Measurements from ENCODE around the gene RUFY4.

RUFY4 gene

DNA sequence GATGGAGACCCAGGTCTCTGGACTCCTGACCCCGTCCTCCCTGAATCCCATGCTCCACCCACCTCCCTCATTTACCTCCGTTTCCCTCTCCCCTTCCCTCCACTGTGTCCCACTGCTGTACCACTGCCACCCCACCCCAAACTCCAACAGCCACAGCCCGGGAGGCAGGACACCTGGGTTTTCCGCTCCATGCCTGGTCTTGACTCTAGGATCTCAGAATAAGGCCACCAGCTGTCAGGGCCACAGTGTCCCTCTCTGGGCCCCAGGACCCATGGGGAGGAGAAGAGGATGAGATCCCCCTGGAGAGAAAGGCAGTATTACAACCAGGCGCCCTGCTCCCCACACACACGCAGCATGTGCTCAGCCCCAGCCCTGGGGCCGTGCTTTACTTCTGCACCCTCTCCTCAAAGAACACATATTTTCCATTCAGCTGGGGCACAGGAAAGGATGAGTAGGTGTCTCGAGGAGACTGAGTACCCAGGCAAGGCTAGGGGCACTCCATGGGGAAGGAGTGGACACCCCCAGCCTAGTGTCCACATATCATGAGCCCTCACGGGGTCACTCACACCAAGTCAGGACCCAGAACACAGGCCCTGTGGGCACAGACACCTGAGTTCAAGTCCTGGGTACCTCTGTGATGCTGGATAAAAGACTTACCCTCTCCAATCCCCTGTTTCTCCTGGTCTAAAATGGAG is 700 bp downstream of the RUFY4 start:
- Histone ChIP-seq H3K9me2 (ENCODE audit: low read depth, low read length) (no peaks in the 10 kb centered on the region), H3K36me3 (ENCODE audit: insufficient read depth, low read length) (no peaks in the 10 kb centered on the region), H3K4me1 (ENCODE audit: insufficient read depth, low read length, severe bottlenecking) (no peaks in the 10 kb centered on the region), H3K79me2 (ENCODE audit: insufficient read depth, low read length) (no peaks in the 10 kb centered on the region), H3F3A (ENCODE audit: insufficient read depth, low read length) (no peaks in the 10 kb centered on the region), H3K9ac (ENCODE audit: low read length) (no peak overlapping the region), H4K20me1 (ENCODE audit: insufficient read depth, low read length) (no peaks in the 10 kb centered on the region), H3K4me2 (ENCODE audit: low read length) (no peak overlapping the region), H3K4me3 (ENCODE audit: low read depth, low read length, poor library complexity, severe bottlenecking) (no peak overlapping the region), H3K27me3 (ENCODE audit: insufficient read depth, low read length) (peaks cover 12% of the 10 kb centered on the region; the same call in 1 of the 2 replicates), H2AFZ (ENCODE audit: low read length) (no peak overlapping the region), H3K9me3 (ENCODE audit: low read length) (no peaks in the 10 kb centered on the region), H3K27ac (ENCODE audit: low read depth, low read length, poor library complexity, severe bottlenecking) (no peak overlapping the region)
- TF ChIP-seq, protein P1, sequence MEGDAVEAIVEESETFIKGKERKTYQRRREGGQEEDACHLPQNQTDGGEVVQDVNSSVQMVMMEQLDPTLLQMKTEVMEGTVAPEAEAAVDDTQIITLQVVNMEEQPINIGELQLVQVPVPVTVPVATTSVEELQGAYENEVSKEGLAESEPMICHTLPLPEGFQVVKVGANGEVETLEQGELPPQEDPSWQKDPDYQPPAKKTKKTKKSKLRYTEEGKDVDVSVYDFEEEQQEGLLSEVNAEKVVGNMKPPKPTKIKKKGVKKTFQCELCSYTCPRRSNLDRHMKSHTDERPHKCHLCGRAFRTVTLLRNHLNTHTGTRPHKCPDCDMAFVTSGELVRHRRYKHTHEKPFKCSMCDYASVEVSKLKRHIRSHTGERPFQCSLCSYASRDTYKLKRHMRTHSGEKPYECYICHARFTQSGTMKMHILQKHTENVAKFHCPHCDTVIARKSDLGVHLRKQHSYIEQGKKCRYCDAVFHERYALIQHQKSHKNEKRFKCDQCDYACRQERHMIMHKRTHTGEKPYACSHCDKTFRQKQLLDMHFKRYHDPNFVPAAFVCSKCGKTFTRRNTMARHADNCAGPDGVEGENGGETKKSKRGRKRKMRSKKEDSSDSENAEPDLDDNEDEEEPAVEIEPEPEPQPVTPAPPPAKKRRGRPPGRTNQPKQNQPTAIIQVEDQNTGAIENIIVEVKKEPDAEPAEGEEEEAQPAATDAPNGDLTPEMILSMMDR (IDR thresholded peaks at IDR 0.05; ENCODE audit: low read length) = no peak
- TF ChIP-seq EZH2 (IDR thresholded peaks at IDR 0.05; ENCODE audit: borderline replicate concordance, low read length) = no peak

DNA sequence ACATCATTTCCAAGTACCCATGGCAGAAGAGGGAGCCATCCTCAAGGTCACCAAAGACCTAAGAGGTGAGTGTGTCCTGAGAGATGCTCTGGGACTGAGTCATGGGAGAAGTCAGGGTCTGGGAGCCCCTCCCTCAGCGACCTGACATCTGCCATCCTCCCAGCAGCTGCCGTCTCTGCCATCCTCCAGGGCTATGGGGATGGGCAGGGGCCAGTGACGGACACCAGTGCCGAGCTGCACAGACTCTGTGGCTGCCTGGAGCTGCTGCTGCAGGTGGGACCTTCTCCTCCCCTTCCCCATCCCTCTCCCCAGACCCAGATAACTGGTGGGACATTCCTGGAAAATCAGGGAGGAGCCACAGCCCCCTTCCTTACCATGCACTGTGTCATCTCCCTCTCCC is 1.5 kb downstream of the RUFY4 start:
- Histone ChIP-seq H4K20me1 (ENCODE audit: insufficient read depth, low read length) (no peaks in the 10 kb centered on the region), H3K27ac (ENCODE audit: low read depth, low read length, poor library complexity, severe bottlenecking) (no peak overlapping the region), H3K4me3 (ENCODE audit: low read depth, low read length, poor library complexity, severe bottlenecking) (no peak overlapping the region), H3K79me2 (ENCODE audit: insufficient read depth, low read length) (no peaks in the 10 kb centered on the region), H3K9ac (ENCODE audit: low read length) (no peak overlapping the region), H3F3A (ENCODE audit: insufficient read depth, low read length) (no peaks in the 10 kb centered on the region), H3K9me2 (ENCODE audit: low read depth, low read length) (no peaks in the 10 kb centered on the region), H2AFZ (ENCODE audit: low read length) (no peak overlapping the region), H3K27me3 (ENCODE audit: insufficient read depth, low read length) (peaks cover 12% of the 10 kb centered on the region; the same call in 1 of the 2 replicates), H3K4me2 (ENCODE audit: low read length) (no peak overlapping the region), H3K9me3 (ENCODE audit: low read length) (no peaks in the 10 kb centered on the region), H3K36me3 (ENCODE audit: insufficient read depth, low read length) (no peaks in the 10 kb centered on the region), H3K4me1 (ENCODE audit: insufficient read depth, low read length, severe bottlenecking) (no peaks in the 10 kb centered on the region)
- TF ChIP-seq EZH2 (IDR thresholded peaks at IDR 0.05; ENCODE audit: borderline replicate concordance, low read length) = no peak
- TF ChIP-seq, protein P1 (IDR thresholded peaks at IDR 0.05; ENCODE audit: low read length) = no peak

GRCh38 chr2:218071218-218071937 is 2.3 kb downstream of the RUFY4 start:
- no peak overlapping the region for H3K4me3 ChIP-seq (ENCODE audit: low read depth, low read length, poor library complexity, severe bottlenecking)
- no peaks in the 10 kb centered on the region for H3K79me2 ChIP-seq (ENCODE audit: insufficient read depth, low read length)
- H3K4me2 ChIP-seq (ENCODE audit: low read length) = no peak overlapping the region
- no peaks in the 10 kb centered on the region for H4K20me1 ChIP-seq (ENCODE audit: insufficient read depth, low read length)
- H3K9me3 ChIP-seq (ENCODE audit: low read length) = no peaks in the 10 kb centered on the region
- peaks cover 12% of the 10 kb centered on the region; the same call in 1 of the 2 replicates for H3K27me3 ChIP-seq (ENCODE audit: insufficient read depth, low read length)
- TF ChIP-seq, protein P1 (IDR thresholded peaks at IDR 0.05; ENCODE audit: low read length) = no peak
- no peak for TF ChIP-seq EZH2 (IDR thresholded peaks at IDR 0.05; ENCODE audit: borderline replicate concordance, low read length)
- no peak overlapping the region for H3K27ac ChIP-seq (ENCODE audit: low read depth, low read length, poor library complexity, severe bottlenecking)
- no peak overlapping the region for H3K9ac ChIP-seq (ENCODE audit: low read length)
- H3K36me3 ChIP-seq (ENCODE audit: insufficient read depth, low read length) = no peaks in the 10 kb centered on the region
- no peaks in the 10 kb centered on the region for H3K9me2 ChIP-seq (ENCODE audit: low read depth, low read length)
- no peaks in the 10 kb centered on the region for H3K4me1 ChIP-seq (ENCODE audit: insufficient read depth, low read length, severe bottlenecking)
- H3F3A ChIP-seq (ENCODE audit: insufficient read depth, low read length) = no peaks in the 10 kb centered on the region
- H2AFZ ChIP-seq (ENCODE audit: low read length) = no peak overlapping the region

Data from OCI-LY1 (cell line).